Measurements from ENCODE around the gene NFIC. TPM values are rescaled to one million over a fixed set of nuclear protein-coding genes. Genes with fewer than 3 reads are reported as not detected.
"Not testable (repeated sequence)": the region's sequence is repeated elsewhere in the genome, so short reads cannot be mapped to it uniquely, and the experiment has no call there.

The NFIC gene
- total RNA-seq, 1 experiment from 2014 or later = 0.82 TPM

DNA sequence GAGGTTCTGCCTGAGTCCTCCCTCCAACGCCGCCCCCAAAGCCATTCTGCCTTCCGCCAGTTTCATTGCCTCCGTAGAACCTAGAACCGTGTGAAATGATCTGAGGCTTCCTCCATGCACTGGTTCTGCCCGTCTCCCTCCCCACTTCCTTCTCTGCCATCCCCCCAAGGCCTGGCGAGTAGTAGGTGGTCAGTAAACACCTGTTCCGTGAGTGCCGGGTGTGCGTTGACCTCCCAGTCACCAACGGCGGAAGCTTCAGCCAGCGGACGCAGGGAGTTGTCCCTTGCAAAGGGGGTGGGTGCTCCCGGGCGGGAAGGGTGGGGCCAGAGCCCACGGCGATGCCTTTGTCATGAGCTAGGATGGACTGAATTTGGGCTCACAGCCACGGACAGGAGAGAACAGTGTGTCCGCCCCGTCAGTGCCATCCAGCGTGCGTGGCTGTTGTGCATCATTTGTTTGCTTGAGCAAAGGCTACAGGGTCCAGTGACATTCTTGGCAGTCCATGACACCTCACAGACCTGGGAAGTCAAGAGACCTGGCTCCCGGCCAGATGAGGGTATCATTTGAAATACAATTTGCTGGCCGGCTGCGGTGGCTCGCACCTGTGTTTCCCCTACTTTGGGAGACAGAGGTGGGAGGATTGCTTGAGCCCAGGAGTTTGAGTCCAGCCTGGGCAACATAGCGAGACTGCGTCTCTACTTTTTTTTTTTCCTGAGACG lies 43.1 kb downstream of the NFIC start:
- no peaks in the 10 kb centered on the region for H3K9me2 ChIP-seq (replicated peaks; ENCODE audit: insufficient read depth, low read length)
- H3K4me1 ChIP-seq (ENCODE audit: low read length) = no peaks in the 10 kb centered on the region
- no peak overlapping the region for H3K9ac ChIP-seq (ENCODE audit: low read length)
- H3K9me3 ChIP-seq (ENCODE audit: low read length) = no peaks in the 10 kb centered on the region
- no peaks in the 10 kb centered on the region for H3K79me2 ChIP-seq (ENCODE audit: low read length)
- no peaks in the 10 kb centered on the region for H3K27me3 ChIP-seq (ENCODE audit: low read length)
- H3K36me3 ChIP-seq (ENCODE audit: insufficient read depth, low read length) = no peaks in the 10 kb centered on the region
- H3K4me2 ChIP-seq (ENCODE audit: low read depth, low read length, poor library complexity, severe bottlenecking) = no peak overlapping the region
- DNase-seq = no peak
- H3K27ac ChIP-seq (ENCODE audit: low read length) = no peak overlapping the region
- no peak overlapping the region for H3K4me3 ChIP-seq (ENCODE audit: low read length)
- H2AFZ ChIP-seq (ENCODE audit: low read length) = no peak overlapping the region
- H4K20me1 ChIP-seq (ENCODE audit: insufficient read depth, low read depth, low read length) = no peaks in the 10 kb centered on the region

DNA sequence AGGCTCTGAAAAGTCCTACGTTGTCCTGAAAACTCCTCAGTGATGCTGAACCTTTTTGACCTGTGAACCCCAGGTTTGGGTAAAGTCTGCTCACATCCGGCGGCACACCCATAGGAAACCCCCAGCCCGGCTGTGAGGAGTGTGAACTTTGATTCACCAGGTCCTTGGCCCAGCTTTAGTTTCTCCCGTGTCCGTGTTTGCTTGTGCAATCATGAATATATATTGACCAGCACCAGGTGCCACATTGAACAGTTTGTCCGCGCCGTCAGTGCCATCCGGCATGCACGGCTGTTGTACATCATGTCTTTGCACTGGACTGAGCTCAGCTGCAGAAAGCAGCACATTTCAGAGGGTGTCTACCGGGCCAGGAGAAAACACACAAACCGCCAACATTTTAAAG lies 45.3 kb downstream of the NFIC start:
- no peaks in the 10 kb centered on the region for H3K9me2 ChIP-seq (replicated peaks; ENCODE audit: insufficient read depth, low read length)
- H2AFZ ChIP-seq (ENCODE audit: low read length) = no peak overlapping the region
- no peak overlapping the region for H3K27ac ChIP-seq (ENCODE audit: low read length)
- no peak overlapping the region for H3K9ac ChIP-seq (ENCODE audit: low read length)
- H3K79me2 ChIP-seq (ENCODE audit: low read length) = no peaks in the 10 kb centered on the region
- no peaks in the 10 kb centered on the region for H3K27me3 ChIP-seq (ENCODE audit: low read length)
- DNase-seq = no peak
- no peaks in the 10 kb centered on the region for H3K9me3 ChIP-seq (ENCODE audit: low read length)
- H3K36me3 ChIP-seq (ENCODE audit: insufficient read depth, low read length) = no peaks in the 10 kb centered on the region
- no peaks in the 10 kb centered on the region for H4K20me1 ChIP-seq (ENCODE audit: insufficient read depth, low read depth, low read length)
- no peak overlapping the region for H3K4me2 ChIP-seq (ENCODE audit: low read depth, low read length, poor library complexity, severe bottlenecking)
- H3K4me3 ChIP-seq (ENCODE audit: low read length) = no peak overlapping the region
- H3K4me1 ChIP-seq (ENCODE audit: low read length) = no peaks in the 10 kb centered on the region

DNA sequence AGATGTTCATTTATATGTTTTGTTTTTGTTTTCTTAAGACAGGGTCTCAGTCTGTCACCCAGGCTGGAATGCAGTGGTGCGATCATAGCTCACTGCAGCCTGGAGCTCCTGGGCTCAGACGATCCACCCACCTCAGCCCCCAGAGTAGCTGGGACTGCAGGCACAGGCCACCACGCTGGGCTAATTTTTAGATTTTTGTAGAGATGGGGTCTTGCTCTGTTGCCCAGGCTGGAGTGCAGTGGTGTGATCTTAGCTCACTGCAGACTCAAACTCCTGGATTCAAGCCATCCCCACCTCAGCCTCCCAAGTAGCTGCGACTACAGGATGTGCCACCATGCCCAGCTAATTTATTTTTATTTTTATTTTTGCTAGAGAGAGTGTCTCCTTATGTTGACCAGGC lies 45.7 kb downstream of the NFIC start:
- no peaks in the 10 kb centered on the region for H3K36me3 ChIP-seq (ENCODE audit: insufficient read depth, low read length)
- no peaks in the 10 kb centered on the region for H4K20me1 ChIP-seq (ENCODE audit: insufficient read depth, low read depth, low read length)
- H3K27ac ChIP-seq (ENCODE audit: low read length) = no peak overlapping the region
- no peak overlapping the region for H2AFZ ChIP-seq (ENCODE audit: low read length)
- H3K9ac ChIP-seq (ENCODE audit: low read length) = no peak overlapping the region
- H3K9me2 ChIP-seq (replicated peaks; ENCODE audit: insufficient read depth, low read length) = no peaks in the 10 kb centered on the region
- no peaks in the 10 kb centered on the region for H3K79me2 ChIP-seq (ENCODE audit: low read length)
- no peak overlapping the region for H3K4me2 ChIP-seq (ENCODE audit: low read depth, low read length, poor library complexity, severe bottlenecking)
- no peaks in the 10 kb centered on the region for H3K9me3 ChIP-seq (ENCODE audit: low read length)
- H3K4me3 ChIP-seq (ENCODE audit: low read length) = no peak overlapping the region
- H3K4me1 ChIP-seq (ENCODE audit: low read length) = no peaks in the 10 kb centered on the region
- no peak for DNase-seq
- no peaks in the 10 kb centered on the region for H3K27me3 ChIP-seq (ENCODE audit: low read length)

DNA sequence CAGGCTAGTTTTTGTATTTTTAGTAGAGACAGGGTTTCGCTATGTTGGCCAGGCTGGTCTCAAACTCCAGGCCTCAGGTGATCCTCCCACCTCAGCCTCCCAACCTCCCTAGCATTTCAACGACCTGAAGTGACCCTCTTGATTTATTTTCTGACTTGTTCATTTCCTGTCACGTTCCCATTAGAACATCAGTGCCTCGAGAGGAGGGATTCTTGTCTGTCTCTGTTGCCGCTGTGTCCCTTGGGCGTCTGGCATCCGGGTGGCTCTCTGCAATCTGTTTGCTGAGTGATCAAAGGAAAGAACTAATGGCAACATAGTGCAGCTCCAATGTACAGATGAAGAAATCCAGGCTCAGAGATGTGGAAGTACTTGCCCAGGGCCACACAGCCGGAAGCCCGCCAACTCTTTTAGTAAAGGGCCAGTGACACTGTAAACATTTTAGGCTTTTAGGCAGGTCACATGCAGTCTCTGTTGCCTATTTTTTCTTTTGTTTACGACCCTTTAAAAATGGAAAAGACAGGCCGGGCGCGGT lies 47.5 kb downstream of the NFIC start:
- H3K9me2 ChIP-seq (replicated peaks; ENCODE audit: insufficient read depth, low read length) = no peaks in the 10 kb centered on the region
- H3K4me1 ChIP-seq (ENCODE audit: low read length) = no peaks in the 10 kb centered on the region
- no peak overlapping the region for H2AFZ ChIP-seq (ENCODE audit: low read length)
- no peak overlapping the region for H3K9ac ChIP-seq (ENCODE audit: low read length)
- no peak for DNase-seq
- H3K27ac ChIP-seq (ENCODE audit: low read length) = no peak overlapping the region
- no peak overlapping the region for H3K4me2 ChIP-seq (ENCODE audit: low read depth, low read length, poor library complexity, severe bottlenecking)
- H3K4me3 ChIP-seq (ENCODE audit: low read length) = no peak overlapping the region
- no peaks in the 10 kb centered on the region for H3K36me3 ChIP-seq (ENCODE audit: insufficient read depth, low read length)
- H3K9me3 ChIP-seq (ENCODE audit: low read length) = no peaks in the 10 kb centered on the region
- no peaks in the 10 kb centered on the region for H4K20me1 ChIP-seq (ENCODE audit: insufficient read depth, low read depth, low read length)
- no peaks in the 10 kb centered on the region for H3K79me2 ChIP-seq (ENCODE audit: low read length)
- H3K27me3 ChIP-seq (ENCODE audit: low read length) = no peaks in the 10 kb centered on the region

DNA sequence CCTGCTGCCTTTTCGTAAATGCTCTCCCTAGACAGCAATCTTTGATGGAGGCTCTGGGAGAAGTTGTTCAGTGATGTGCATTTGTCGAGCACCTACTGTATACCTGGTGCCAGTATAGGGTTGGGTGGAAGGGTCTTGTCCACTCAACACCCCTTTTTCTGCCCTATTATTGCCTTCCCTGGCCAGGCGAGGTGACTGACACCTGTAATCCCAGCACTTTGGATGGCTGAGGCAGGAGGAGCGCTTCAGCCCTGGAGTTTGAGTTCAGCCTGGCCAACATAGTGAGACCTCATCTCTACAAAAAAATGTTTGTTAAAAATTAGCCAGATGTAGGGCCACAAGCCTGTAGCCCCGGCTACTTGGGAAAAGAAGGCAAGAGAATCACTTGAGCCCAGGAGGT lies 49.3 kb downstream of the NFIC start:
- H2AFZ ChIP-seq (ENCODE audit: low read length) = no peak overlapping the region
- H3K4me1 ChIP-seq (ENCODE audit: low read length) = no peaks in the 10 kb centered on the region
- H3K4me2 ChIP-seq (ENCODE audit: low read depth, low read length, poor library complexity, severe bottlenecking) = no peak overlapping the region
- no peak overlapping the region for H3K4me3 ChIP-seq (ENCODE audit: low read length)
- H3K79me2 ChIP-seq (ENCODE audit: low read length) = no peaks in the 10 kb centered on the region
- no peaks in the 10 kb centered on the region for H3K36me3 ChIP-seq (ENCODE audit: insufficient read depth, low read length)
- H3K9me2 ChIP-seq (replicated peaks; ENCODE audit: insufficient read depth, low read length) = no peaks in the 10 kb centered on the region
- H3K27me3 ChIP-seq (ENCODE audit: low read length) = no peaks in the 10 kb centered on the region
- no peak overlapping the region for H3K9ac ChIP-seq (ENCODE audit: low read length)
- no peak for DNase-seq
- no peak overlapping the region for H3K27ac ChIP-seq (ENCODE audit: low read length)
- no peaks in the 10 kb centered on the region for H4K20me1 ChIP-seq (ENCODE audit: insufficient read depth, low read depth, low read length)
- no peaks in the 10 kb centered on the region for H3K9me3 ChIP-seq (ENCODE audit: low read length)

DNA sequence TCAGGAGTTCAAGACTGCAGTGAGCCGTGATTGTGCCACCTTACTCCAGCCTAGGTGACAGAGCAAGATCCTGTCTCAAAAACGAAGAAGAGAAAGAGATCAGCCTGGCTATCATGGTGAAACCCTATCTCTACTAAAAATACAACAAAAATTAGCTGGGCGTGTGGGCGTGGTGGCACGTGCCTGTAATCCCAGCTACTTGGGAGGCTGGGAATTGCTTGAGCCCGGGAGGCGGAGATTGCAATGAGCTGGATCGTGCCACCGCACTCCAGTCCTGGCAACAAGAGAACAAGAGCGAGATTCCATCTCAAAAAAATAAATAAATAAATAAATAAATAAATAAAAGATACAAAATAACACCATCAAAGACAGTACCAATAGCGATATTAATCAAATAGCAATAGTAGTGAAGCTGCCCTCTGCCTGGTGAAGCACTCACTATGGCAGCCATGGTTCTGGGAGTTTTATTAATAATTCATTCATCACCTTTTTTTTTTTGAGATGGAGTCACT lies 53.9 kb downstream of the NFIC start:
- H3K4me2 ChIP-seq (ENCODE audit: low read depth, low read length, poor library complexity, severe bottlenecking) = no peak overlapping the region
- H3K27me3 ChIP-seq (ENCODE audit: low read length) = no peaks in the 10 kb centered on the region
- H3K27ac ChIP-seq (ENCODE audit: low read length) = no peak overlapping the region
- H3K9ac ChIP-seq (ENCODE audit: low read length) = no peak overlapping the region
- H3K9me3 ChIP-seq (ENCODE audit: low read length) = no peaks in the 10 kb centered on the region
- no peak overlapping the region for H3K4me3 ChIP-seq (ENCODE audit: low read length)
- H3K9me2 ChIP-seq (replicated peaks; ENCODE audit: insufficient read depth, low read length) = no peaks in the 10 kb centered on the region
- no peaks in the 10 kb centered on the region for H3K79me2 ChIP-seq (ENCODE audit: low read length)
- no peaks in the 10 kb centered on the region for H4K20me1 ChIP-seq (ENCODE audit: insufficient read depth, low read depth, low read length)
- DNase-seq = no peak
- no peaks in the 10 kb centered on the region for H3K4me1 ChIP-seq (ENCODE audit: low read length)
- H2AFZ ChIP-seq (ENCODE audit: low read length) = no peak overlapping the region
- H3K36me3 ChIP-seq (ENCODE audit: insufficient read depth, low read length) = no peaks in the 10 kb centered on the region

DNA sequence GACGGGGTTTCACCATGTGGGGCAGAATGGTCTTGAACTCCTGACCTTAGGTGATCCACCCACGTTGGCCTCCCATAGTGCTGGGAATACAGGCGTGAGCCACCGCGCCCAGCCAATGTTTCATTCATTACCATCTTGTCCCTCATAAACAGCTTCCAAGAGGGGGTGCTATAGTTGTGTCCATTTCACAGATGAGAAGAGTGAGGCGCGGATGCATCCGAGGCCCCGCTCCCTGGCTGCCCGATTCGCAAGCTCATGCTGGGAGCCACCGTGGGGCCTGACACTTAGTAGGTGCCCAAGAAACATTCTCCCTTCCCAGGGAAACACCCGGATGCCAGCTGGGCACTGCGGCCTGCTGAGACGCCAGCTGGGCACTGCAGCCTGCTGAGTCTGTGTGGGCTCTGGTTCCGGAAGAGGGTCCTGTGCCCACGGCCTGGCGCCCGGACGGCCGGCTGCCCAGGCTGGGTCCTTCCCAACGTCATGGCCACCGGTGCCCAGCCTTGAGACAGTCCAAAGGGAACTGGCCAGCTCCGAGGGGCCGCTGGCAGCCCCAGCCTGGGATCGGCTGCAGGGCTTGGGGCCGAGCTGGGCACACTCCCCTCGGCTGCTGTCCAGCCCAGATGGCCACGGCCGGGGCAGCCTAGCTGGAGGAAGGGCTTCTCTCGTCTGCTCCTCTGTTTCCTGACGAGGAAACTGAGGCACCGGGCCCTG lies 54.7 kb downstream of the NFIC start:
- no peaks in the 10 kb centered on the region for H3K9me3 ChIP-seq (ENCODE audit: low read length)
- H2AFZ ChIP-seq (ENCODE audit: low read length) = no peak overlapping the region
- no peak overlapping the region for H3K9ac ChIP-seq (ENCODE audit: low read length)
- H4K20me1 ChIP-seq (ENCODE audit: insufficient read depth, low read depth, low read length) = no peaks in the 10 kb centered on the region
- H3K27ac ChIP-seq (ENCODE audit: low read length) = no peak overlapping the region
- no peaks in the 10 kb centered on the region for H3K4me1 ChIP-seq (ENCODE audit: low read length)
- H3K27me3 ChIP-seq (ENCODE audit: low read length) = no peaks in the 10 kb centered on the region
- no peaks in the 10 kb centered on the region for H3K36me3 ChIP-seq (ENCODE audit: insufficient read depth, low read length)
- H3K79me2 ChIP-seq (ENCODE audit: low read length) = no peaks in the 10 kb centered on the region
- no peak overlapping the region for H3K4me3 ChIP-seq (ENCODE audit: low read length)
- no peak overlapping the region for H3K4me2 ChIP-seq (ENCODE audit: low read depth, low read length, poor library complexity, severe bottlenecking)
- H3K9me2 ChIP-seq (replicated peaks; ENCODE audit: insufficient read depth, low read length) = no peaks in the 10 kb centered on the region
- DNase-seq = no peak

DNA sequence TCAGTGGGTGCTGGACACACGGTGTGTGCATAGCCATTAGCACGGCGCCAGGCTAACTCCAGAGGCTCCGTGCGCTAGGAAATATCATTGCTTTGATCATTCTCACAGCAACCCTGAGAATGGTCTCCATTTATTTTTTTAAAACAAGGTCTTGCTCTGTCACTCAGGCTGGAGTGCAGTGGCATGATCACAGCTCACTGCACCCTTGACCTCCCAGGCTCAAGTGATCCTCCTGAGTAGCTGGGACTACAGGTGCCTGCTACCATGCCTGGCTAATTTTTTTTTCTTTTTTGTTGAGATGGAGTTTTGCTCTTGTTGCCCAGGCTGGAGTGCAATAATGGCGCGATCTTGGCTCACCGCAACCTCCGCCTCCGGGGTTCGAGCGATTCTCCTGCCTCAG lies 55.3 kb downstream of the NFIC start:
- not testable (repeated sequence) for H3K27ac ChIP-seq (ENCODE audit: low read length); H3K9me2 ChIP-seq (replicated peaks; ENCODE audit: insufficient read depth, low read length); H3K4me2 ChIP-seq (ENCODE audit: low read depth, low read length, poor library complexity, severe bottlenecking); H3K36me3 ChIP-seq (ENCODE audit: insufficient read depth, low read length); H4K20me1 ChIP-seq (ENCODE audit: insufficient read depth, low read depth, low read length); H3K4me1 ChIP-seq (ENCODE audit: low read length); H2AFZ ChIP-seq (ENCODE audit: low read length); H3K27me3 ChIP-seq (ENCODE audit: low read length); DNase-seq; H3K79me2 ChIP-seq (ENCODE audit: low read length); H3K9ac ChIP-seq (ENCODE audit: low read length); H3K4me3 ChIP-seq (ENCODE audit: low read length); H3K9me3 ChIP-seq (ENCODE audit: low read length)
